ENCODE results near the gene ASB11. TPM values are rescaled to one million over a fixed set of nuclear protein-coding genes. Genes with fewer than 3 reads are reported as not detected.

ASB11 gene
- total and polyA plus RNA-seq, 10 of the 15 experiments (the other 5 are each of a cell fraction or from before 2014, with no cell fraction given) = not detected

DNA sequence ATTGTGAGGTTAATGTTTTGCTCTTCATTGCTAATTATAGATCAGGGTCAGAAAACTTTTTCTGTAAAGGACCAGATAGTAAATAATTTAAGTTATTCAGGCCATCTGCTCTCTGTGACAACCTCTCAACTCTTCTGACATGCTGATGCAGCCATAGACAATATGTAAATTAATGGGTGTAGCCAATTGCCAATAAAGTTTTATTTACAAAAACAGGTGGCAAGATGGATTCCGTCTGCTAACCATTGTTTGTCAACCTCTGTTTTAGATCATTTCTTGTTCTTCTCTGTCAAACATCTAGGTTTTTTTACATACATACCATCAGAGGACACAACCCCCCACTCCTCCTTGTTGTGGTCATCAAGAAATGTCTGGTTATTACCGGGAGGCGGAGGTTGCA is 79.3 kb downstream of the ASB11 start:
- Histone ChIP-seq H3K79me2 (ENCODE audit: control insufficient read depth, insufficient read depth, low read length) (no peaks in the 10 kb centered on the region), H3K9ac (ENCODE audit: control insufficient read depth, insufficient read depth, low read length) (no peak overlapping the region), H3K9me3 (replicated peaks; ENCODE audit: control insufficient read depth, insufficient read depth, low read length) (no peaks in the 10 kb centered on the region), H3K4me1 (ENCODE audit: control insufficient read depth, insufficient read depth, low read length) (no peaks in the 10 kb centered on the region), H3K4me3 (no peak overlapping the region), H4K20me1 (ENCODE audit: control insufficient read depth, insufficient read depth) (no peaks in the 10 kb centered on the region), H3K36me3 (ENCODE audit: control insufficient read depth in 2 of 2, insufficient read depth in 2 of 2, low read length in 1 of 2) (no peaks in the 10 kb centered on the region), H3K27me3 (replicated peaks in 1 of 2; ENCODE audit: control insufficient read depth in 2 of 2, insufficient read depth in 2 of 2, low read length in 1 of 2) (no peaks in the 10 kb centered on the region), H3K4me2 (ENCODE audit: control insufficient read depth, insufficient read depth) (no peak overlapping the region), H2AFZ (ENCODE audit: control insufficient read depth, low read depth, low read length) (no peak overlapping the region), H3K27ac (ENCODE audit: control insufficient read depth, insufficient read depth) (no peak overlapping the region)
- ChIA-PET SMC1A (ENCODE audit: uncharacterized antibody, unreplicated experiment) (no interaction called here), RAD21 (ENCODE audit: unreplicated experiment) (no interaction called here), CTCF (no interaction called here), POLR2A (no interaction called here)
- ATAC-seq (no peak), DNase-seq (ENCODE audit: low read depth, low spot score) (no peak), FAIRE-seq (no peak)
- TF ChIP-seq, protein P1, sequence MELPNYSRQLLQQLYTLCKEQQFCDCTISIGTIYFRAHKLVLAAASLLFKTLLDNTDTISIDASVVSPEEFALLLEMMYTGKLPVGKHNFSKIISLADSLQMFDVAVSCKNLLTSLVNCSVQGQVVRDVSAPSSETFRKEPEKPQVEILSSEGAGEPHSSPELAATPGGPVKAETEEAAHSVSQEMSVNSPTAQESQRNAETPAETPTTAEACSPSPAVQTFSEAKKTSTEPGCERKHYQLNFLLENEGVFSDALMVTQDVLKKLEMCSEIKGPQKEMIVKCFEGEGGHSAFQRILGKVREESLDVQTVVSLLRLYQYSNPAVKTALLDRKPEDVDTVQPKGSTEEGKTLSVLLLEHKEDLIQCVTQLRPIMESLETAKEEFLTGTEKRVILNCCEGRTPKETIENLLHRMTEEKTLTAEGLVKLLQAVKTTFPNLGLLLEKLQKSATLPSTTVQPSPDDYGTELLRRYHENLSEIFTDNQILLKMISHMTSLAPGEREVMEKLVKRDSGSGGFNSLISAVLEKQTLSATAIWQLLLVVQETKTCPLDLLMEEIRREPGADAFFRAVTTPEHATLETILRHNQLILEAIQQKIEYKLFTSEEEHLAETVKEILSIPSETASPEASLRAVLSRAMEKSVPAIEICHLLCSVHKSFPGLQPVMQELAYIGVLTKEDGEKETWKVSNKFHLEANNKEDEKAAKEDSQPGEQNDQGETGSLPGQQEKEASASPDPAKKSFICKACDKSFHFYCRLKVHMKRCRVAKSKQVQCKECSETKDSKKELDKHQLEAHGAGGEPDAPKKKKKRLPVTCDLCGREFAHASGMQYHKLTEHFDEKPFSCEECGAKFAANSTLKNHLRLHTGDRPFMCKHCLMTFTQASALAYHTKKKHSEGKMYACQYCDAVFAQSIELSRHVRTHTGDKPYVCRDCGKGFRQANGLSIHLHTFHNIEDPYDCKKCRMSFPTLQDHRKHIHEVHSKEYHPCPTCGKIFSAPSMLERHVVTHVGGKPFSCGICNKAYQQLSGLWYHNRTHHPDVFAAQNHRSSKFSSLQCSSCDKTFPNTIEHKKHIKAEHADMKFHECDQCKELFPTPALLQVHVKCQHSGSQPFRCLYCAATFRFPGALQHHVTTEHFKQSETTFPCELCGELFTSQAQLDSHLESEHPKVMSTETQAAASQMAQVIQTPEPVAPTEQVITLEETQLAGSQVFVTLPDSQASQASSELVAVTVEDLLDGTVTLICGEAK (IDR thresholded peaks at IDR 0.05; ENCODE audit: borderline replicate concordance) = peak; percentile 69
- no peak for TF ChIP-seq CREB1 (IDR thresholded peaks at IDR 0.05; ENCODE audit: low read depth)
- WGBS (ENCODE audit: insufficient coverage, insufficient replicate concordance, low lambda C conversion rate, missing lambda C conversion rate) = 67% methylated on average over 3 of the region's 3 CpGs
- intact Hi-C loops (cut with micrococcal nuclease; ENCODE audit: unreplicated experiment) = no loop called here
- in situ Hi-C loops (cut with MboI) = no loop called here
- no TSS peak for BruUV-seq (replicated peaks)

- Histone ChIP-seq H3K4me2 (ENCODE audit: control insufficient read depth, insufficient read depth) (no peak overlapping the region), H3K4me3 (no peak overlapping the region), H3K79me2 (ENCODE audit: control insufficient read depth, insufficient read depth, low read length) (no peaks in the 10 kb centered on the region), H3K9me3 (replicated peaks; ENCODE audit: control insufficient read depth, insufficient read depth, low read length) (no peaks in the 10 kb centered on the region), H3K9ac (ENCODE audit: control insufficient read depth, insufficient read depth, low read length) (no peak overlapping the region), H3K27me3 (replicated peaks in 1 of 2; ENCODE audit: control insufficient read depth in 2 of 2, insufficient read depth in 2 of 2, low read length in 1 of 2) (no peaks in the 10 kb centered on the region), H3K36me3 (ENCODE audit: control insufficient read depth in 2 of 2, insufficient read depth in 2 of 2, low read length in 1 of 2) (no peaks in the 10 kb centered on the region), H3K4me1 (ENCODE audit: control insufficient read depth, insufficient read depth, low read length) (no peaks in the 10 kb centered on the region), H2AFZ (ENCODE audit: control insufficient read depth, low read depth, low read length) (no peak overlapping the region), H3K27ac (ENCODE audit: control insufficient read depth, insufficient read depth) (no peak overlapping the region), H4K20me1 (ENCODE audit: control insufficient read depth, insufficient read depth) (no peaks in the 10 kb centered on the region)
- POLR2A ChIA-PET = no interaction called here
- TF ChIP-seq, protein P2, sequence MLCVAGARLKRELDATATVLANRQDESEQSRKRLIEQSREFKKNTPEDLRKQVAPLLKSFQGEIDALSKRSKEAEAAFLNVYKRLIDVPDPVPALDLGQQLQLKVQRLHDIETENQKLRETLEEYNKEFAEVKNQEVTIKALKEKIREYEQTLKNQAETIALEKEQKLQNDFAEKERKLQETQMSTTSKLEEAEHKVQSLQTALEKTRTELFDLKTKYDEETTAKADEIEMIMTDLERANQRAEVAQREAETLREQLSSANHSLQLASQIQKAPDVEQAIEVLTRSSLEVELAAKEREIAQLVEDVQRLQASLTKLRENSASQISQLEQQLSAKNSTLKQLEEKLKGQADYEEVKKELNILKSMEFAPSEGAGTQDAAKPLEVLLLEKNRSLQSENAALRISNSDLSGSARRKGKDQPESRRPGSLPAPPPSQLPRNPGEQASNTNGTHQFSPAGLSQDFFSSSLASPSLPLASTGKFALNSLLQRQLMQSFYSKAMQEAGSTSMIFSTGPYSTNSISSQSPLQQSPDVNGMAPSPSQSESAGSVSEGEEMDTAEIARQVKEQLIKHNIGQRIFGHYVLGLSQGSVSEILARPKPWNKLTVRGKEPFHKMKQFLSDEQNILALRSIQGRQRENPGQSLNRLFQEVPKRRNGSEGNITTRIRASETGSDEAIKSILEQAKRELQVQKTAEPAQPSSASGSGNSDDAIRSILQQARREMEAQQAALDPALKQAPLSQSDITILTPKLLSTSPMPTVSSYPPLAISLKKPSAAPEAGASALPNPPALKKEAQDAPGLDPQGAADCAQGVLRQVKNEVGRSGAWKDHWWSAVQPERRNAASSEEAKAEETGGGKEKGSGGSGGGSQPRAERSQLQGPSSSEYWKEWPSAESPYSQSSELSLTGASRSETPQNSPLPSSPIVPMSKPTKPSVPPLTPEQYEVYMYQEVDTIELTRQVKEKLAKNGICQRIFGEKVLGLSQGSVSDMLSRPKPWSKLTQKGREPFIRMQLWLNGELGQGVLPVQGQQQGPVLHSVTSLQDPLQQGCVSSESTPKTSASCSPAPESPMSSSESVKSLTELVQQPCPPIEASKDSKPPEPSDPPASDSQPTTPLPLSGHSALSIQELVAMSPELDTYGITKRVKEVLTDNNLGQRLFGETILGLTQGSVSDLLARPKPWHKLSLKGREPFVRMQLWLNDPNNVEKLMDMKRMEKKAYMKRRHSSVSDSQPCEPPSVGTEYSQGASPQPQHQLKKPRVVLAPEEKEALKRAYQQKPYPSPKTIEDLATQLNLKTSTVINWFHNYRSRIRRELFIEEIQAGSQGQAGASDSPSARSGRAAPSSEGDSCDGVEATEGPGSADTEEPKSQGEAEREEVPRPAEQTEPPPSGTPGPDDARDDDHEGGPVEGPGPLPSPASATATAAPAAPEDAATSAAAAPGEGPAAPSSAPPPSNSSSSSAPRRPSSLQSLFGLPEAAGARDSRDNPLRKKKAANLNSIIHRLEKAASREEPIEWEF (IDR thresholded peaks at IDR 0.05; ENCODE audit: insufficient replicate concordance, low read depth, low read length) = no peak
- TF ChIP-seq SUPT20H (IDR thresholded peaks at IDR 0.05; ENCODE audit: borderline replicate concordance, control insufficient read depth, low read depth, low read length) (no peak), BCL11A (IDR thresholded peaks at IDR 0.05; ENCODE audit: low read depth, low read length) (no peak), HDAC2 (IDR thresholded peaks at IDR 0.05) (no peak)
- in situ Hi-C loops (cut with MboI) = no loop called here
- no TSS peak for BruUV-seq (replicated peaks)
- ATAC-seq (no peak), DNase-seq (ENCODE audit: low read depth, low spot score) (no peak), FAIRE-seq (no peak)
- RAD21 ChIA-PET (ENCODE audit: unreplicated experiment) = interaction anchor here (2.6 kb wide), 1 partner anchor 33 kb away, joined by 20 read pairs; no protein-coding TSS in a partner anchor
- intact Hi-C loops (cut with micrococcal nuclease; ENCODE audit: unreplicated experiment) = no loop called here
- 5% methylated on average over 1 of the region's 1 CpG for WGBS (ENCODE audit: insufficient coverage, insufficient replicate concordance, low lambda C conversion rate, missing lambda C conversion rate)
- SMC1A ChIA-PET (ENCODE audit: uncharacterized antibody, unreplicated experiment) = no interaction called here
- CTCF ChIA-PET = no interaction called here
Observed at GRCh38 chrX:15235001-15235400, 80.4 kb downstream of the ASB11 start.

All from GM12878 (cell line).